Liver (tissue), 9 donors: Measurements from ENCODE around the gene TSHZ3. TPM values are rescaled to one million over a fixed set of nuclear protein-coding genes. Genes with fewer than 3 reads are reported as not detected.

ENCODE experiments used
- DNase-seq: peaks from one replicate; pipeline ENCODE4 v3.0.0-alpha.2; 2017; ENCODE audit warnings: low spot score
- H3K27ac ChIP-seq, 2 donors: one replicate each; pipeline ENCODE4 v1.7.0; 2013; ENCODE audit warnings: inconsistent platforms in 2 of 2, low read length in 2 of 2, control low read depth in 1 of 2, low read depth in 1 of 2, mild to moderate bottlenecking in 1 of 2
- H3K27me3 ChIP-seq, 4 donors: one replicate each; pipeline versions ENCODE4 v1.6.1 to v1.7.0; 2013; ENCODE audit warnings: low read length in 3 of 4, inconsistent platforms in 1 of 4, mild to moderate bottlenecking in 1 of 4, moderate library complexity in 1 of 4; ENCODE audit not compliant: control insufficient read depth in 4 of 4, insufficient read depth in 4 of 4
- H3K36me3 ChIP-seq, 4 donors: one replicate each; pipeline versions ENCODE4 v1.6.1 to v1.7.0; 2013; ENCODE audit warnings: low read length in 3 of 4, mild to moderate bottlenecking in 3 of 4, low read depth in 1 of 4, moderate library complexity in 1 of 4; ENCODE audit not compliant: control insufficient read depth in 4 of 4, insufficient read depth in 3 of 4
- H3K4me1 ChIP-seq, 4 donors: one replicate each; pipeline versions ENCODE4 v1.6.1 to v1.7.0; 2013; ENCODE audit warnings: low read length in 3 of 4, mild to moderate bottlenecking in 3 of 4, moderate library complexity in 1 of 4; ENCODE audit not compliant: control insufficient read depth in 4 of 4, insufficient read depth in 4 of 4
- H3K4me3 ChIP-seq, 3 donors: one replicate each; pipeline versions ENCODE4 v1.6.1 to v1.7.0; 2013; ENCODE audit warnings: low read length in 3 of 3, control low read depth in 1 of 3, low read depth in 1 of 3, mild to moderate bottlenecking in 1 of 3
- H3K9ac ChIP-seq, 2 donors: one replicate each; pipeline ENCODE4 v1.7.0; 2013; ENCODE audit warnings: low read length in 2 of 2, mild to moderate bottlenecking in 2 of 2, moderate library complexity in 2 of 2, control low read depth in 1 of 2, low read depth in 1 of 2
- H3K9me3 ChIP-seq, 4 donors: one replicate each; pipeline versions ENCODE4 v1.6.1 to v1.7.0; 2013; ENCODE audit warnings: low read length in 3 of 4; ENCODE audit not compliant: control insufficient read depth in 4 of 4
- EGR1 ChIP-seq, 2 donors: IDR thresholded peaks; 2 replicates each; pipeline ENCODE4 v1.6.1; 2016 to 2018; ENCODE audit warnings: antibody characterized with exemption in 2 of 2, low read depth in 2 of 2
- FOXA1 ChIP-seq: IDR thresholded peaks from 2 replicates; pipeline ENCODE4 v1.6.1; 2016; ENCODE audit warnings: antibody characterized with exemption
- FOXA2 ChIP-seq: IDR thresholded peaks from 2 replicates; pipeline ENCODE4 v1.6.1; 2016; ENCODE audit warnings: antibody characterized with exemption
- GABPA ChIP-seq, 2 donors: IDR thresholded peaks in 1 of 2; conservative IDR thresholded peaks in 1 of 2; 2 replicates each; pipeline ENCODE4 v1.6.1; 2016; ENCODE audit warnings: antibody characterized with exemption in 2 of 2, mild to moderate bottlenecking in 1 of 2, moderate library complexity in 1 of 2
- HNF4A ChIP-seq, 2 donors: conservative IDR thresholded peaks; 2 replicates each; pipeline ENCODE4 v1.6.1; 2016; ENCODE audit warnings: antibody characterized with exemption in 2 of 2, mild to moderate bottlenecking in 2 of 2
- HNF4G ChIP-seq: IDR thresholded peaks from 2 replicates; pipeline ENCODE4 v1.6.1; 2016; ENCODE audit warnings: antibody characterized with exemption
- JUND ChIP-seq, 2 donors: IDR thresholded peaks; 2 replicates each; pipeline ENCODE4 v1.6.1; 2016; ENCODE audit warnings: antibody characterized with exemption in 2 of 2
- NR2F2 ChIP-seq: IDR thresholded peaks from 2 replicates; pipeline ENCODE4 v1.6.1; 2016; ENCODE audit warnings: antibody characterized with exemption
- RAD21 ChIP-seq, 2 donors: IDR thresholded peaks; 2 replicates each; pipeline ENCODE4 v1.6.1; 2016; ENCODE audit warnings: antibody characterized with exemption in 2 of 2, mild to moderate bottlenecking in 2 of 2
- RXRA ChIP-seq, 2 donors: IDR thresholded peaks; 2 replicates each; pipeline ENCODE4 v1.6.1; 2017 to 2018; ENCODE audit warnings: antibody characterized with exemption in 2 of 2, mild to moderate bottlenecking in 1 of 2
- SP1 ChIP-seq: IDR thresholded peaks from 2 replicates; pipeline ENCODE4 v1.6.1; 2018; ENCODE audit warnings: antibody characterized with exemption, mild to moderate bottlenecking
- TAF1 ChIP-seq: conservative IDR thresholded peaks from 2 replicates; pipeline ENCODE4 v1.6.1; 2016; ENCODE audit warnings: antibody characterized with exemption, mild to moderate bottlenecking
- YY1 ChIP-seq: IDR thresholded peaks from 2 replicates; pipeline ENCODE4 v1.6.1; 2016; ENCODE audit warnings: antibody characterized with exemption, mild to moderate bottlenecking
- WGBS: extraction: QIAGEN DNeasy Blood & Tissue Kit; methylation state at CpG from one replicate; pipeline ENCODE4 v1.1.7; 2013; 5-methylcytosine and 5-hydroxymethylcytosine counted together
- polyA plus RNA-seq, 2 donors: library from polyadenylated mRNA; stranded (reverse) in 1 of 2; unstranded in 1 of 2; fragments of 200-250 nt in 1 of 2; fragments of >200 nt in 1 of 2; fragmentation: Nextera tagmentation in 1 of 2; extraction: Ambion mirVana in 1 of 2; gene quantifications; one replicate each; pipeline versions ENCODE4 v1.2.1 to v1.2.3, GENCODE V29; 2013 to 2015
- total RNA-seq, 2 donors: library from RNA; depleted of rRNA; stranded (reverse); fragments of >200 nt; gene quantifications; one replicate each; pipeline ENCODE4 v1.2.3, GENCODE V29; 2014
- TF ChIP-seq, protein P1 (sequence below): IDR thresholded peaks from 2 replicates; pipeline ENCODE4 v1.6.1; 2016; ENCODE audit warnings: antibody characterized with exemption, mild to moderate bottlenecking
- TF ChIP-seq, protein P2 (sequence below): fragments of 150-350 bp; IDR thresholded peaks from 2 replicates; pipeline ENCODE4 v1.5.1; 2017; ENCODE audit warnings: improper control_type of control experiment, low read depth, low read length; ENCODE audit not compliant: missing input control
- TF ChIP-seq, protein P3 (sequence below): IDR thresholded peaks from 2 replicates; pipeline ENCODE4 v1.6.1; 2016; ENCODE audit warnings: antibody characterized with exemption
- TF ChIP-seq, protein P4 (sequence below): IDR thresholded peaks from 2 replicates; pipeline ENCODE4 v1.6.1; 2016; ENCODE audit warnings: antibody characterized with exemption
- TF ChIP-seq, protein P5 (sequence below): IDR thresholded peaks from 2 replicates; pipeline ENCODE4 v1.6.1; 2016; ENCODE audit warnings: antibody characterized with exemption
- donor health status: healthy.
- donor health status: healthy.
- donor health status: healthy.
- donor health status: healthy.
- donor health status: healthy.

Gene TSHZ3
- total and polyA plus RNA-seq, 4 donors = 0.42 to 3.3 (median 0.68) TPM

DNA sequence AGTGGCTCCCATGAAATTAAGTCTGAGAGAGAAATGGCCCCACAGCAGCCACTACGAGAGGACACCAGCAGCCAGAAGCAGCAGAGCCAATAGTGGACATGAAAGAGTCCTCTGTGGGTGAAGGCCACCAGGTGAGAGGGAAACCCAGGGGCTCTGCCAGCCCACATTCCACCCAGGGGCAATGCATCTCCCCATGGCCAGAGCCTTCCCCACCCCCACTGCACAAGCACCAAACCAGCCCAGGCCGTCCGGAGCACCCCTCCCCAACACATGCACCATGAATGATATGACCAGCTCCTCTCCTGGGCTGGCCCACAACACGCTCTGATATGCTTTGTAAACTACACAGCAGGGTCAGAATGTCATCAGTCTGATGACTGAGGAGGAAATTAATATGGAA lies 66.9 kb downstream of the TSHZ3 start:
- no peak for DNase-seq
- Histone ChIP-seq H3K4me3 (no peak overlapping the region), H3K9ac (no peak overlapping the region), H3K27me3 (no peaks in the 10 kb centered on the region), H3K9me3 (no peaks in the 10 kb centered on the region), H3K27ac (no peak overlapping the region), H3K36me3 (no peaks in the 10 kb centered on the region), H3K4me1 (no peaks in the 10 kb centered on the region)
- no peak for TF ChIP-seq RAD21 (IDR thresholded peaks at IDR 0.05)
- TF ChIP-seq GABPA (IDR thresholded peaks at IDR 0.05 in 1 of 2, conservative IDR thresholded peaks at IDR 0.05 in 1 of 2) = no peak
- TF ChIP-seq, protein P1, sequence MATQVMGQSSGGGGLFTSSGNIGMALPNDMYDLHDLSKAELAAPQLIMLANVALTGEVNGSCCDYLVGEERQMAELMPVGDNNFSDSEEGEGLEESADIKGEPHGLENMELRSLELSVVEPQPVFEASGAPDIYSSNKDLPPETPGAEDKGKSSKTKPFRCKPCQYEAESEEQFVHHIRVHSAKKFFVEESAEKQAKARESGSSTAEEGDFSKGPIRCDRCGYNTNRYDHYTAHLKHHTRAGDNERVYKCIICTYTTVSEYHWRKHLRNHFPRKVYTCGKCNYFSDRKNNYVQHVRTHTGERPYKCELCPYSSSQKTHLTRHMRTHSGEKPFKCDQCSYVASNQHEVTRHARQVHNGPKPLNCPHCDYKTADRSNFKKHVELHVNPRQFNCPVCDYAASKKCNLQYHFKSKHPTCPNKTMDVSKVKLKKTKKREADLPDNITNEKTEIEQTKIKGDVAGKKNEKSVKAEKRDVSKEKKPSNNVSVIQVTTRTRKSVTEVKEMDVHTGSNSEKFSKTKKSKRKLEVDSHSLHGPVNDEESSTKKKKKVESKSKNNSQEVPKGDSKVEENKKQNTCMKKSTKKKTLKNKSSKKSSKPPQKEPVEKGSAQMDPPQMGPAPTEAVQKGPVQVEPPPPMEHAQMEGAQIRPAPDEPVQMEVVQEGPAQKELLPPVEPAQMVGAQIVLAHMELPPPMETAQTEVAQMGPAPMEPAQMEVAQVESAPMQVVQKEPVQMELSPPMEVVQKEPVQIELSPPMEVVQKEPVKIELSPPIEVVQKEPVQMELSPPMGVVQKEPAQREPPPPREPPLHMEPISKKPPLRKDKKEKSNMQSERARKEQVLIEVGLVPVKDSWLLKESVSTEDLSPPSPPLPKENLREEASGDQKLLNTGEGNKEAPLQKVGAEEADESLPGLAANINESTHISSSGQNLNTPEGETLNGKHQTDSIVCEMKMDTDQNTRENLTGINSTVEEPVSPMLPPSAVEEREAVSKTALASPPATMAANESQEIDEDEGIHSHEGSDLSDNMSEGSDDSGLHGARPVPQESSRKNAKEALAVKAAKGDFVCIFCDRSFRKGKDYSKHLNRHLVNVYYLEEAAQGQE = no peak
- TF ChIP-seq HNF4G = no peak
- no peak for TF ChIP-seq TAF1
- TF ChIP-seq JUND (IDR thresholded peaks at IDR 0.05) = no peak
- no peak for TF ChIP-seq HNF4A (conservative IDR thresholded peaks at IDR 0.05)
- TF ChIP-seq SP1 = no peak
- TF ChIP-seq YY1 = no peak
- TF ChIP-seq, protein P2, sequence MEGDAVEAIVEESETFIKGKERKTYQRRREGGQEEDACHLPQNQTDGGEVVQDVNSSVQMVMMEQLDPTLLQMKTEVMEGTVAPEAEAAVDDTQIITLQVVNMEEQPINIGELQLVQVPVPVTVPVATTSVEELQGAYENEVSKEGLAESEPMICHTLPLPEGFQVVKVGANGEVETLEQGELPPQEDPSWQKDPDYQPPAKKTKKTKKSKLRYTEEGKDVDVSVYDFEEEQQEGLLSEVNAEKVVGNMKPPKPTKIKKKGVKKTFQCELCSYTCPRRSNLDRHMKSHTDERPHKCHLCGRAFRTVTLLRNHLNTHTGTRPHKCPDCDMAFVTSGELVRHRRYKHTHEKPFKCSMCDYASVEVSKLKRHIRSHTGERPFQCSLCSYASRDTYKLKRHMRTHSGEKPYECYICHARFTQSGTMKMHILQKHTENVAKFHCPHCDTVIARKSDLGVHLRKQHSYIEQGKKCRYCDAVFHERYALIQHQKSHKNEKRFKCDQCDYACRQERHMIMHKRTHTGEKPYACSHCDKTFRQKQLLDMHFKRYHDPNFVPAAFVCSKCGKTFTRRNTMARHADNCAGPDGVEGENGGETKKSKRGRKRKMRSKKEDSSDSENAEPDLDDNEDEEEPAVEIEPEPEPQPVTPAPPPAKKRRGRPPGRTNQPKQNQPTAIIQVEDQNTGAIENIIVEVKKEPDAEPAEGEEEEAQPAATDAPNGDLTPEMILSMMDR = no peak
- no peak for TF ChIP-seq FOXA1
- TF ChIP-seq NR2F2 = no peak
- TF ChIP-seq, protein P3, sequence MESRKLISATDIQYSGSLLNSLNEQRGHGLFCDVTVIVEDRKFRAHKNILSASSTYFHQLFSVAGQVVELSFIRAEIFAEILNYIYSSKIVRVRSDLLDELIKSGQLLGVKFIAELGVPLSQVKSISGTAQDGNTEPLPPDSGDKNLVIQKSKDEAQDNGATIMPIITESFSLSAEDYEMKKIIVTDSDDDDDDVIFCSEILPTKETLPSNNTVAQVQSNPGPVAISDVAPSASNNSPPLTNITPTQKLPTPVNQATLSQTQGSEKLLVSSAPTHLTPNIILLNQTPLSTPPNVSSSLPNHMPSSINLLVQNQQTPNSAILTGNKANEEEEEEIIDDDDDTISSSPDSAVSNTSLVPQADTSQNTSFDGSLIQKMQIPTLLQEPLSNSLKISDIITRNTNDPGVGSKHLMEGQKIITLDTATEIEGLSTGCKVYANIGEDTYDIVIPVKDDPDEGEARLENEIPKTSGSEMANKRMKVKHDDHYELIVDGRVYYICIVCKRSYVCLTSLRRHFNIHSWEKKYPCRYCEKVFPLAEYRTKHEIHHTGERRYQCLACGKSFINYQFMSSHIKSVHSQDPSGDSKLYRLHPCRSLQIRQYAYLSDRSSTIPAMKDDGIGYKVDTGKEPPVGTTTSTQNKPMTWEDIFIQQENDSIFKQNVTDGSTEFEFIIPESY = no peak
- TF ChIP-seq, protein P4, sequence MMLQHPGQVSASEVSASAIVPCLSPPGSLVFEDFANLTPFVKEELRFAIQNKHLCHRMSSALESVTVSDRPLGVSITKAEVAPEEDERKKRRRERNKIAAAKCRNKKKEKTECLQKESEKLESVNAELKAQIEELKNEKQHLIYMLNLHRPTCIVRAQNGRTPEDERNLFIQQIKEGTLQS = no peak
- no peak for TF ChIP-seq RXRA (IDR thresholded peaks at IDR 0.05)
- TF ChIP-seq, protein P5, sequence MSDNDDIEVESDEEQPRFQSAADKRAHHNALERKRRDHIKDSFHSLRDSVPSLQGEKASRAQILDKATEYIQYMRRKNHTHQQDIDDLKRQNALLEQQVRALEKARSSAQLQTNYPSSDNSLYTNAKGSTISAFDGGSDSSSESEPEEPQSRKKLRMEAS = no peak
- no peak for TF ChIP-seq EGR1 (IDR thresholded peaks at IDR 0.05; ENCODE audit: low read depth in 2 of 2)
- no peak for TF ChIP-seq FOXA2
- 54% methylated on average over 4 of the region's 4 CpGs for WGBS
